CD1c-positive myeloid dendritic cell (primary cell): Measurements from ENCODE around the gene CCDC170.

Experiments used
- DNase-seq: peaks from one replicate; pipeline ENCODE4 v3.0.0-alpha.2; 2016; ENCODE audit errors: extremely low spot score

CCDC170 gene

DNA sequence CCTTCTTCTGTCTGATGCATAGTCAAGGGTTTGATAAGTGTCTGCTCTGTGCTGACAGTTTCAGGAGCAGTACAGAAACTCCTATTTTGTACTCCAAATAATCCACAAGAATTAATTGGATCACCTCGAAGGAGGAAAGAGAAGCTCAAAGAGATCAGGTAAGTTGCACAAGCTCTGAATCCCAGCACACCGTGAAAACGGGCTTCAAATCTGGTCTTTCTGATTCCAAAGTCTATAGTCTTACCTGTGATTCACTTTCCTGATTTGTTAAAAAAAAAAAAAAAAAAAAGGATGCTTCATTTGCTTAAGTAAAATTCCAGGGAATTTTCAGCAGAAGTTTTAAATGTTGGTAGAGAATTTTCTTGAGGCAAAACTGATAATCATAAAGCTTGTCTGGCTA, 157.8 kb downstream of the CCDC170 start:
- DNase-seq, result no peak

GRCh38 chr6:151652325-151652724, 158.5 kb downstream of the CCDC170 start:
- no peak for DNase-seq

- DNase-seq, result no peak
Observed at GRCh38 chr6:151655099-151655498, 161.3 kb downstream of the CCDC170 start.

DNA sequence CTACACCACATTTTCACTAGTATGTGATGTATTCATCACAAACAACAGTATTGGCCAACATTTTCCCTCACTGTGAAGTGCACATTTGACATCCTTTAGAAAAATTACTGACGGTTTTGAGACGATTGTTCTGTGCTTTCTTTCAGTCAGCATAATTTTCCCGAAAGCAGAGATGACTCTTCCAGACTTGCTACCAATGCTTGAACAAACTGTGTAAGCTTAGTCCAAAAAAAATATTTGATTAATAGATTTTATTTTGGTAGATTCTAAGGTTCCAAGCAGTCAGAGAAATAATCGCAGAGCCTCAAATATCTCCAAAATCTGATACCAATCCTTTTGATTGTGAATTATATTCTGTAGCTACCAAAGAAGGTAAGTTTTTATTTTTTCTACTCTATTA, 162.6 kb downstream of the CCDC170 start:
- DNase-seq, result no peak

GRCh38 chr6:151658091-151658490, 164.3 kb downstream of the CCDC170 start:
- DNase-seq, result no peak

DNA sequence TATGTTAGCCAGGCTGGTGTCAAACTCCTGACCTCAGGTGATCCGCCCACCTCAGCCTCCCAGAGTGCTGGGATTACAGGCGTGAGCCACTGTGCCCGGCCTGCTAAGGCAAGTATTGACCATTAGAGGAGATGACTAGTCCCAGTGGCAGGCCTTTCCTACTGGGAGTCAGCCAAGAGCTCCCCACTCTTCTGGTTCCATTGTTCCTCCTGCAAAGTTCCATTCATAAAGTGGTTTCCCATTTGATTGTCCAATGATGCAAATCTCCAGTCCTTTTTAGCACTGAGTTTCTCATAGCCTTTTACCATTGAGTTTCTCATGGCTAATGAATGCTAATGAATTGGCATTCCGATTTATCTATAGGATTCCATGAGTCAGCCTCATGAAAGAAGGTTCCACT, 165.4 kb downstream of the CCDC170 start:
- DNase-seq, result no peak

DNA sequence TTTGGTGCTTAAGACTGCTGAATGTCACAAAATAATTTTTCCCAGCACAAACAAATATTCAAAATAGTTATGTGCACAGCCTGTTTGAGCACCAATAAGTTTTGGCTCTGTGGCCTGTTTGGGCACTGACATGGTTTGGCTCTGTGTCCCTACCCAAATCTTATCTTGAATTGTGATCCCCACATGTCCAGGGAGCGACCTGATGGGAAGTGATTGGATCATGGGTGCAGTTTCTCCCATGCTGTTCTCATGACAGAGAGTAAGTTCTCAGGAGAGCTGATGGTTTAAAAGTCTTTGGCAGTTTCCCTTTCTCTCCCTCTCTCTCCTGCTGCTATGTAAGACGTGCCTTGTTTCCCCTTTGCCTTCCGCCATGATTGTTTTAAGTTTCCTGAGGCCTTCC, 167.7 kb downstream of the CCDC170 start:
- DNase-seq, result no peak

DNA sequence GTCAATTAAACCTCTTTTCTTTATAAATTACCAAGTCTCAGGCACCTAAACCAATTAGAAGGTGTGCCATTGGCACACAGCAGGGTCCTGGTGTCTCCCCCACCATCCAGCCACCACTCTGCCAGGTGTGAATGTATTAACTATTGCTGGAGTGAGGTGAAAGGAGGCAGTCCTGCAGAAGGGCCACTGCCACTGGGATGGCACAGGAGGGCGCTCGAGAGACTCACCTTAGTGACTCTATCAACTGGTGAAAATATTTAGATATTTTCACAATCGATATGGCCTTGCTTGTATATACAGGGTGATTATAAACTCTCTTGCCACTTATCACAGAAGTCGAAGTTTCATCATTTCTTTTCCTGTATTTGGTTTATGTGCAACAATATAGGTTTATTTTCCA, 168.1 kb downstream of the CCDC170 start:
- DNase-seq, result no peak

GRCh38 chr6:151663559-151663958, 169.7 kb downstream of the CCDC170 start:
- no peak for DNase-seq

- no peak for DNase-seq
Observed at GRCh38 chr6:151664390-151664789, 170.6 kb downstream of the CCDC170 start.

DNA sequence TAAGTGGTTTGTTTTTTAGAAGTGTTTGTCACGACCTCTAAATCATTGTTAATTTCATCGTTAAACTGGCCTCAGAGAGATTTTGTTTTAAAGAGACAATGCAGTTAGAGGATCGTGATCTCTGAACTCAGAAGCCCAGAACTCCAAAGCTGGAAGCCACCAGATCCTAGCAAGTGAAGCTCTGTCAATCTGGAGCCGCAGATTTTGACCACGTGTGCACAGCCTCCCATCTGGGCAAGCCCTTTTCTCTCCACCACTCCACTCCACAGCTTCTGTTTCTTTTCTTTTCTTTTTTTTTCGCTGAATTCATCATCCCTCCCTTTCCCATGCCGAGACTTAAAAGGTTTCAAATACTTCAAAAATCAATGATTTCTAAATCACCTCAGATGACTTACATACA, 171.5 kb downstream of the CCDC170 start:
- DNase-seq, result no peak

- DNase-seq, result no peak
Observed at GRCh38 chr6:151666526-151666925, 172.7 kb downstream of the CCDC170 start.

GRCh38 chr6:151669208-151669560, 175.4 kb downstream of the CCDC170 start:
- DNase-seq, result no peak

- DNase-seq, result no peak
Observed at GRCh38 chr6:151670116-151670515, 176.3 kb downstream of the CCDC170 start.
